NCI-H82 (cell line): Measurements from ENCODE around the gene GGPS1.
"Not testable (repeated sequence)": the region's sequence is repeated elsewhere in the genome, so short reads cannot be mapped to it uniquely, and the experiment has no call there.

ENCODE experiments used
- DNase-seq: peaks from one replicate; lab custom pipeline; 2025; lab: John Stamatoyannopoulos, UW

GGPS1 gene

GRCh38 chr1:235304549-235305451 is 23.6 kb upstream of the GGPS1 start:
- peak; percentile 70 for DNase-seq

- peak; percentile 29 for DNase-seq
Observed at GRCh38 chr1:235307158-235308124, 20.9 kb upstream of the GGPS1 start.

- DNase-seq, result not testable (repeated sequence)
Observed at GRCh38 chr1:235309206-235309605, 19.2 kb upstream of the GGPS1 start.

- DNase-seq, result no peak
Observed at GRCh38 chr1:235313262-235313661, 15.1 kb upstream of the GGPS1 start.

GRCh38 chr1:235313931-235314678 is 14.3 kb upstream of the GGPS1 start:
- DNase-seq, result no peak

GRCh38 chr1:235315173-235315572 is 13.2 kb upstream of the GGPS1 start:
- no peak for DNase-seq

GRCh38 chr1:235315735-235316134 is 12.6 kb upstream of the GGPS1 start:
- DNase-seq, result peak; percentile 21

- DNase-seq, result no peak
Observed at GRCh38 chr1:235317168-235317567, 11.2 kb upstream of the GGPS1 start.

- no peak for DNase-seq
Observed at GRCh38 chr1:235319255-235319654, 9.1 kb upstream of the GGPS1 start.

- DNase-seq, result no peak
Observed at GRCh38 chr1:235320521-235321179, 7.7 kb upstream of the GGPS1 start.

- DNase-seq, result no peak
Observed at GRCh38 chr1:235324296-235324695, 4.1 kb upstream of the GGPS1 start.

GRCh38 chr1:235325139-235325538 is 3.2 kb upstream of the GGPS1 start:
- no peak for DNase-seq

GRCh38 chr1:235325854-235326253 is 2.5 kb upstream of the GGPS1 start:
- DNase-seq, result no peak

GRCh38 chr1:235326719-235327558 is 1.4 kb upstream of the GGPS1 start:
- DNase-seq, result peak; percentile 62

GRCh38 chr1:235327559-235328270 is 655 bp upstream of the GGPS1 start, which contains the start of gene ARID4B:
Gene ARID4B, minus strand, starts transcription at chr1:235328179. Its CDS starts 1,260 bp downstream, at chr1:235326919.
- peak; percentile 87 for DNase-seq

GRCh38 chr1:235329139-235329902 is 951 bp downstream of the GGPS1 start:
- DNase-seq, result peak; percentile 76

- no peak for DNase-seq
Observed at GRCh38 chr1:235330918-235331285, 2.5 kb downstream of the GGPS1 start.

GRCh38 chr1:235331401-235331800 is 3.0 kb downstream of the GGPS1 start:
- DNase-seq, result no peak

- DNase-seq, result no peak
Observed at GRCh38 chr1:235336903-235337302, 8.5 kb downstream of the GGPS1 start.
